GM18511 (cell line): Measurements from ENCODE around the gene ZIM2.

ENCODE experiments used
- ATAC-seq: cut with Tn5 transposase; IDR thresholded peaks from one replicate; pipeline ENCODE4 v1.9.1; 2021; ENCODE audit warnings: mild to moderate bottlenecking, moderate library complexity; ENCODE audit not compliant: unreplicated experiment

Gene ZIM2

GRCh38 chr19:56811480-56811879 is 29.0 kb downstream of the ZIM2 start:
- no peak for ATAC-seq

GRCh38 chr19:56810260-56810659 is 30.3 kb downstream of the ZIM2 start:
- ATAC-seq, result no peak

DNA sequence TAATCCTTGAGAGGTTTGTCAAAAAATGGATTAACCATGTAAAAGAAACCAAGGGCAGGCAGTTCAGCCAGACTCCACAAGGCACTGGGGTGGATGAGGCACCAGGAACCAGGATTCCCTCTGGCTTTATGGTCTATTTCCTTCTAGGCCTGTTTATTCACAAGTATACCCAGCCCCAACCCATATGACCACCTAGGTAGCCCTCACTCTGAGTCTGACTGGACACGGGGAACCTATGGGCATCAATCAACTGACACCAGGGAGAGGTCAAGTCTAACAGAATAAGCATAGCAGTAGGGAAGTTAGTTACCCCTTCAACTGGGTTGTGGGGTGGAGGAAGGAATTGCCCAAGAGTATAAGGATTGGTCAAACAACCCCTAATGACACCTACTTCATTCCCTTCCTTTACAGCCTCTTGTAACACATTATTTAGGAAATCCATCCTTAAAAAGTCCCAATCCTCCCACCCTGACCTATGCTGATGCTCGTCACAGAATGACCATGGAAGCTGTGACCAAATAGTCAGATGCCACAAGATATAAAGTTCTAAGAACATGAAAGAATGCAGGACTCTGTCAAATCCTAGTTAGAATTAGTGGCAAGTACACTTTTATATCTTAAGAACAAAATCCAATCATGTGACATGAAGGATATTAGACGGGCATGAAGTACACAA is 31.7 kb downstream of the ZIM2 start:
- ATAC-seq, result no peak

GRCh38 chr19:56806639-56807038 is 33.9 kb downstream of the ZIM2 start:
- no peak for ATAC-seq

DNA sequence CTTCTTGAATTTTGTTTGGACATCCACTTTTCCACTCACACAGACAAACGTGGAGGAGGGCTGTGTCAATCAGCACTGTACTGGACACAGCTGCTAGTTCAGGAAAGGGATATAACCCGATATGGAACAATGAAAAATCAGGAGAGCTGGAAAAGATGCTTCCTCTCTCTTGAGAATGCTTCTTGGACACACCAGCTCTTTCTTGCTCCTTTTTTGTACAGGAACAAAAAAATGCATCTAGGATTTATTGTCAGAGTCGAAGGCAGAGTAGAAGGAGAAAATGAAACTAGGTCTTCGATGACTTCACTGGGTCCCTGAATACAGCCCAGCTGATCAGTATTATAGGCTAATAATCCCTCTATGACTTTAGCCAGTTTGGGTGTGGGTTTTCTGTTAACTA is 62.2 kb downstream of the ZIM2 start:
- ATAC-seq, result no peak

DNA sequence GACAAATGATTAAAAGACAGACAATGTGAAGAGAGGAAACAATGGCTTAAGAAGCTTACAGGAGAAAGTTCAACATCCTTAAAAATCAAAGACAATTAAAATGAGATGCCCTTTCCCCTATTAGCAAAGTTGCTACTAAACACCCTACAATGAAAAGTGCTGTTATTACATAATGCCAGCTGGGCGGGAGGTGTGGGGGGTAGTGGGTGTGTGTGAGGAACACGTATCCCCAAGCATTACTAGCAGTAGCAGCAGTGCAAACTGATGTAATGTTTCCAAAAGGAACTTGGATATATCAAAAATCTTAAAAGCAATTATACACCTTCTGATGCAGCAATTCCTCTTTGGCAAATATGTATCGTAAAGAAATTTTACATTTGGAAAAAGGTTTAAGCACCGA is 70.9 kb downstream of the ZIM2 start:
- ATAC-seq, result no peak

- ATAC-seq, result no peak
Measured at GRCh38 chr19:56765137-56765536, 75.4 kb downstream of the ZIM2 start.

GRCh38 chr19:56764196-56764695 is 76.3 kb downstream of the ZIM2 start:
- no peak for ATAC-seq

DNA sequence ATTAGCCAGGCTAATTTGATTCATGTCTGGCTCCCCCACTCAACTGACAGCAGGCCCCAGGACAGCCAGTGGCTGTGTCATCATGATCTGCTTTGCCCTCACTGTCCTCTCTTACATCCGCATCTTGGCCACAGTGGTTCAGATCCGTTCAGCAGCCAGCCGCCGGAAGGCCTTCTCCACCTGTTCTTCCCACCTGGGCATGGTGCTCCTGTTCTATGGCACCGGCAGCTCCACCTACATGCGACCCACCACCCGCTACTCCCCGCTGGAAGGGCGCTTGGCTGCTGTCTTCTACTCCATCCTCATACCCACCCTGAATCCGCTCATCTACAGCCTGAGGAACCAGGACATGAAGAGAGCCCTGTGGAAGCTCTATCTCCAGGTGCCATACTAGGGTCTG is 79.7 kb downstream of the ZIM2 start:
- ATAC-seq, result no peak

DNA sequence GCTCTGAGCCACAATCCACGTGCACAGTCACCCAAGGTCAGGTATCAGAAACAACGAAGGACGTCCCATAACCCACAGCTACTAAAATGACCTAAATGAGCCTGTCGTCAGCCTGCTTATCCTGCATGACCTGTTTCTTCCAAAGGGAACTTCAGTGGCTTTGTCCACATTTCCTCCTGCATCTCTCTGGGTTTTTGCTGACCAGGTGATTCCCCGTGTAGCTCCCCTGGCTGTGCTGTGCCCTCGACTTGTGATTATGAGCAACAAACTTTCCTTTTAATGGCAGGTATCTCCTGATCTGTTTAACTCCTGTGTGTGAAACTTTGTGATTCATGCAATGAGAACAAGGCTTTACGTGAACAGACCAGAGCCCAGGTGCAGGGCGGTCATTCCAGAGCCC is 81.0 kb downstream of the ZIM2 start:
- no peak for ATAC-seq

DNA sequence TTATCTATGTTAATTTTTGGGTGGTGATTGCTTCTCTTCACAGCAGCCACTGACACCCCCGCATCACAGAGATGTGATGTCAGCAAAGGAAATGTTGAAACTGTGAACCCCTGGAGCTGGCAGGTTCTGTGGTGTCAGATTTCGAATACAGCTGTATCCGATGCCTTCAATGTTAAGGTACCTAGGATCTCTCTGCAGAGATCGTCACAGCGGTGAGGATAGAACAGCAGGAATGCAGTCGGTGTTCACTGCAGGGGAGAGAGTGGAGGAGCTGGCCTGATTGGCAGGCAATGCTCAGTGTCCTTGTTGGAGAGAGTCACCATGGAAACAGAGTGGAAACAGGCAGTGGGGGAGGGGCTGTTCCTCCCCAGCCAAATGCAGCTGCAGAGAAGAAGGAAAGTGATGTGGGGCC is 89.4 kb downstream of the ZIM2 start:
- ATAC-seq, result no peak

DNA sequence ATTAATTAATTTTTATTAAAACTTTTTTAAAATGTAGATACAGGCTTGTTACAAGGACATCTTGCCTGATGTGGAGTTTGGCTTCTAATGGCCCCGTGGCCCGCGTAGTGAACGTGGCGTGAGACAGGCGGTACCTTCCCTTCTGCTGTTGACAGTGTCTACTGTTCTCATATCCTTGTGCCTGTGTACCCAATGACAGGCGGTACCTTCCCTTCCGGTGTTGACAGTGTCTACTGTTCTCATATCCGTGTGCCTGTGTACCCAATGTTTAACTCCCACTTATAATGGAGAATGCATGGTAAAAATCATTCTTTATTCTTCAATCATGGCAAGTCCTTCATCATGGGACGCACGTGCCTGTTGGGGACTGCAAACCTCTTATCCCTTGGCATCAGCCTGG is 89.9 kb downstream of the ZIM2 start:
- ATAC-seq, result no peak

- no peak for ATAC-seq
Measured at GRCh38 chr19:56748378-56748777, 92.1 kb downstream of the ZIM2 start.

DNA sequence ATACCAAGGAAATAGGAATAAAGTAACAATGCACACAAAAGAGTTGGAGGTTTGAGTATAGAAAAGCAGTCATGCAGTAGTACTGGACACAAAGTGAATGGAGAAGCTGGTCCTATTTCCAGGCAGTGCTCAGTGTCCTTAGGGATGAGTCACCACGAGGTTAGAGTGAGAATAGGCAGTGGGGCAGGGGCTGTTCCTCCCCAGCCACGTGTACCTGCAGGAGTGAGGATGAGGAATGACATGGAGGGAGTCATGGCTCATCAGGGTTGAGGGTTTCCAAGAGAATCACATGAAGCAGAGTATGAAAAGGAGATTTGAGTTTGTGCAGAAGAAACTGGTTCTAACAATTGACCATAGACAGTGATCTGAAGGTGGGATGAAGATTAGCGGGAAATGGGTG is 94.2 kb downstream of the ZIM2 start:
- ATAC-seq, result no peak

- ATAC-seq, result no peak
Measured at GRCh38 chr19:56740501-56740900, 100.0 kb downstream of the ZIM2 start.

DNA sequence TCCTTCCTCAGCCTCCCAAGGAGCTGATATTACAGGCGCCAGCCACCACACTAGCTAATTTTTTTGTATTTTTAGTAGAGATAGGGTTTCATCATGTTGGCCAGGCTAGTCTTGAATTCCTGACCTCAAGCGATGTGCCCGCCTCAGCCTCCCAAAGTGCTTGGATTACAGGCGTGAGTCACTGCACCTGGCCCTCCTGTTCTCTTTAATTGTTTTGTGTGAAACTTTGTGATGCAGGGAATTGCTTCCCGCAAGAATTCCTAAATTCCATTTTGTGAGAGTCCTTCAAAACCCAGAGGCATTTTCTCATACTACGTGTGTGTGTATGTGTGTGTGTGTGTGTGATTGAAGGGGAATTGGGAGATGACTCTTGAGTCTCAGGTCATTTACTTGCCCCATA is 104.0 kb downstream of the ZIM2 start:
- no peak for ATAC-seq

- no peak for ATAC-seq
Measured at GRCh38 chr19:56732976-56733375, 107.5 kb downstream of the ZIM2 start.

- ATAC-seq, result no peak
Measured at GRCh38 chr19:56727677-56728076, 112.8 kb downstream of the ZIM2 start.

GRCh38 chr19:56725829-56726424 is 114.6 kb downstream of the ZIM2 start:
- ATAC-seq, result no peak
